Breast epithelium (tissue), 3 donors: ENCODE measurements around the gene RGL1.

Experiments used
- CTCF ChIP-seq, 3 donors: fragments of 450-650 bp; IDR thresholded peaks; one replicate each; pipeline ENCODE4 v1.5.1; 2016 to 2017; ENCODE audit warnings: antibody characterized with exemption in 3 of 3, mild to moderate bottlenecking in 3 of 3, moderate library complexity in 3 of 3
- POLR2A ChIP-seq: fragments of 450-650 bp; IDR thresholded peaks from one replicate; pipeline ENCODE4 v1.6.1; 2016; ENCODE audit warnings: antibody characterized with exemption, mild to moderate bottlenecking, moderate library complexity
- POLR2AphosphoS5 ChIP-seq, 3 donors: sonication (generic); formaldehyde crosslinking; IDR thresholded peaks; one replicate each; pipeline ENCODE4 v1.6.1; 2017; ENCODE audit warnings: antibody characterized with exemption in 3 of 3

- TF ChIP-seq CTCF (IDR thresholded peaks at IDR 0.05) (no peak), POLR2A (no peak), POLR2AphosphoS5 (IDR thresholded peaks at IDR 0.05) (no peak)
Measured at GRCh38 chr1:183908079-183908478, 103.2 kb downstream of the RGL1 start.
